HG03565 (cell line): Measurements from ENCODE around the gene GUCY2F.
A peak's percentile ranks its signal among the peaks of the same experiment; 100 is the strongest.

Experiments
- ATAC-seq: cut with Tn5 transposase; IDR thresholded peaks from one replicate; pipeline ENCODE4 v1.9.1; 2021; ENCODE audit warnings: mild to moderate bottlenecking, moderate library complexity; ENCODE audit not compliant: unreplicated experiment

Gene GUCY2F

DNA sequence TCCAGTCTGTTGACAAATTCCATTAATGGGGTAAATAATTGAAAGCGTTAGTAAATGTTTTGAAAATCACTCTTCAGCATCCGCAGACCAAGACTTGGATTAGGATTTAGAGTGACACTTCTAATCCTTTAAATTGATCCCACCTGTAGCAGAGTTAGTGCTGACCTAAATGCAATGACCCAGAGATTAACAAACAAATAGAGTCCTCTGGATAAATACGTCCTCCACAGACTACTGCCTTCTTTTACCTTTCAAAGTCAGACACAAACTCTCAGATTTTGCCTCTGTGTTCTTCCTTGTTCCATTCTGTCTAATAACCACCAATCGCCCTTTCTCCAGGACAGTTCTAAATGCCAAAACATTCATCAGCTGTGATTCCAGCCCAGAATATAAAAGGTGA lies at the start of gene GUCY2F:
GUCY2F (minus strand) TSS at position 101 of the 400 bp plus-strand sequence. CDS start 6,150 bp downstream, outside the sequence.
- no peak for ATAC-seq

DNA sequence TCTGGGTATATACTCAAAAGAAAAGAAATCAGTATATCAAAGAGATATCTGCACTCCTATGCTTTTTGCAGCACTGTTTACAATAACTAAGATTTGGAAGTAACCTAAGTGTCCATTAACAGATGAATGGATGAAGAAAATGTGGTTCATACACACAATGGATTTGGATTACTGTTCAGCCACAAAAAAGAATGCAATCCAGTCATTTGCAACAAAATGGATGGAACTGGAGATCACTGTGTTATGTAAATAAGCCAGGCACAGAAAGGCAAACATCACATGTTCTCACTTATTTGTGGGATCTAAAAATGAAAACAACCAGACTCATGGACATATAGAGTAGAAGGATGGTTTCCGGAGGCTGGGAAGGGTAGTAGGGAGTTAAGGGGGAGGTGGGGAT lies 37.1 kb upstream of the GUCY2F start:
- ATAC-seq: no peak

DNA sequence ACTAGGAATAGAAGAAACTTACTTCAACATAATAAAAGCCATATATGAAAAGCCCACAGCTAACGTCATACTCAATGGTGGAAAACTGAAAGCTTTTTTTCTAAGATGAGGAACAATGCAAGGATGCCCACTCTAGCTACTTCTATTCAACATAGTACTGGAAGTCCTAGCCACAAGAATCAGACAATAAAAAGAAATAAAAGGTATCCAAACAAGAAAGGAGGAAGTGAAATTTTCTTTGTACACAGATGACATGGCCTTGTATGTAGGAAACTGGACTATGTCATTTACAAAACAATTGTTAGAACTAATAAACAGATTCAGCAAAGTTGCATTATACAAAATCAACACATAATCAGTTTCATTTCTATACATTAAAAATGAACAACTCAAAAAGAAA lies 29.2 kb upstream of the GUCY2F start:
- peak; percentile 57 for ATAC-seq

DNA sequence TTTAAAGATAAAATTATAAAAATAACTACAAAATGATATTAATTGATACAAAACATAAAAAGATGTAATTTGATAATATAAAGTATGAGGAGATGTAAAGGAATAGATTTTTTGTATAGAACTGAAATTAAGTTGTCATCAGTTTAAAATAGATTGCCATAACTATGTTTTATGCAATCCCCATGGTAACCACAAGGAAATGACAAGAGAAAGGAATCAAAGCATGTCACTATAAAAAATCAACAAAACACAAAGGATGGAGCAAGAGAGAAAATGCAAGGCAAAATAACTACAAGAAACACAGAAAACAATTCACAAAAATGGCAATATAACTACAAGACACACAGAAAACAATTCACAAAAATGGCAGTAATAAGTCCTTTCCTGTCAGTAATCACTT lies 27.0 kb upstream of the GUCY2F start:
- no peak for ATAC-seq

DNA sequence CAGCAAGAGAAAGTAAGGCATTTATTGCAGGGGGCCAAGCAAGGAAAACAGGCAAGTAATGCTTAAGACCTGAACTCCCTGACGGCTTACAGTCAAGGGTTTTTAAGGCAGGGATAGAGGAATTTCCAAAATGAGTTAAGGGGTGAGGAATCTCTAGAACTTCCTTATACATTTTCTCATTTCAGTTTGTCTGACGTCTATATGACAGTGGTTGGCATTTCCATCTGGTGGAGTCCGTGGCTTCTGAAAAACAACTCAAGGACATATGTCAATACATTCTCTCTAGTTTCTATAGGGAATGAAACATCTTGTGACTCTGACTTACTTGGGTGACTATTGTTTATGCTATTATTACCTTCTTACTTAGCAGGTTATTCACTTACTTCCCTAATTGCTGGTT lies 19.3 kb upstream of the GUCY2F start:
- ATAC-seq: no peak

DNA sequence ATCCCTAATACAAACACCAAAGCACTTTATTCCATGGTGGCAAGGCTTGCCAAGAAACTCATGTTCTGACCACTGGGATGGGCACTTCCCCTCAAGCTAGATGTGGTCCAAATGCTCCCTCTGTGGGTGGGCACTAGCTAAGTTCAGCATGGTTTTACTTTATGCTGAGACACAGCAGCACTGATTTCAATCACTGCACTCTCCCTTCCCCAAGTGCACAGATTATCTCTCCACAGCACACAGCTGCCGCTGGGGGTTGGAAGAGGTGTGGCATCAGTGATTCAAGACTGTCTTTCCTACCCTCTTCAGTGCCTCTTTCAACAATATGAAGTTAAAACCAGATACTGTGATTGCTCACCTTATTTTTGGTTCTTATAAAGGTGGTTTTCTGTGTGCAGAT lies 16.5 kb upstream of the GUCY2F start:
- ATAC-seq: no peak

DNA sequence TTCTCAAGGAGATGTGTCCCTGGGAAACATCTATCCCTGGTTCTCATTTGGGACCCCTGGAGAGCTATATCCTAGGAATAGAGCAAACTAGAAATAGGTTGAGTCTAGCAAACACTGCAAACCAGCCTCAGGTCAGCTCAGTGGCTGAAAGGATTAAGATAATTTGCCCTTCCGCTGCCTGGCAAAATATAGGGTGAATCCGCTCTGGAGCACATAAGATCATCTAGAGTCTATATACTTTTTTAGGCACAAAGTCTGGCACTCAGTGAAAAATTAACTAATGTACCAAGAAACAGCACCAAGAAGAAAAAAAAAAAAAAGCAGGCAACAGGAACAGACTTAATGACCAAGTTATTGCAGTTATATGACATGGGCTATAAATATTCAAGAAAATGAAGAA lies 7.3 kb upstream of the GUCY2F start:
- no peak for ATAC-seq

DNA sequence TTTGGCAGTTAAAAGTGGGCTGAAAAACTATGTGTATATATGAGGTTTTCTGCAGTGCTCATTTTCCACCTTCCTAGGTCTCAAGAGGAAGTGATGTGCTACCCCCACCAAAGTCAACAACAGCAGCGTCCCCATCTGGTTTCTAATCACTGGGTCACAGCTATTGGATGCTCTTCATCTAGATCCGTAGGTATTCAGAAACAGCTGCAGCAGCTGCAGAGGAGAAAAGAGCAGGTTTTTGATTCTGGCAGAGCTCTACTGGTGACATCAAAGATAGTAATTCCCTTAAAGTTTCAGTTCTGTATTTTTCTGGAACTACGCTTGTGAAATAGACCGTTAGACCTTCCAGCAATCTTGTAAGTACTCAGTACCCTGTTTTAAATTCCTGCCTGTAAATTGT lies 5.8 kb upstream of the GUCY2F start:
- ATAC-seq: peak; percentile 53

DNA sequence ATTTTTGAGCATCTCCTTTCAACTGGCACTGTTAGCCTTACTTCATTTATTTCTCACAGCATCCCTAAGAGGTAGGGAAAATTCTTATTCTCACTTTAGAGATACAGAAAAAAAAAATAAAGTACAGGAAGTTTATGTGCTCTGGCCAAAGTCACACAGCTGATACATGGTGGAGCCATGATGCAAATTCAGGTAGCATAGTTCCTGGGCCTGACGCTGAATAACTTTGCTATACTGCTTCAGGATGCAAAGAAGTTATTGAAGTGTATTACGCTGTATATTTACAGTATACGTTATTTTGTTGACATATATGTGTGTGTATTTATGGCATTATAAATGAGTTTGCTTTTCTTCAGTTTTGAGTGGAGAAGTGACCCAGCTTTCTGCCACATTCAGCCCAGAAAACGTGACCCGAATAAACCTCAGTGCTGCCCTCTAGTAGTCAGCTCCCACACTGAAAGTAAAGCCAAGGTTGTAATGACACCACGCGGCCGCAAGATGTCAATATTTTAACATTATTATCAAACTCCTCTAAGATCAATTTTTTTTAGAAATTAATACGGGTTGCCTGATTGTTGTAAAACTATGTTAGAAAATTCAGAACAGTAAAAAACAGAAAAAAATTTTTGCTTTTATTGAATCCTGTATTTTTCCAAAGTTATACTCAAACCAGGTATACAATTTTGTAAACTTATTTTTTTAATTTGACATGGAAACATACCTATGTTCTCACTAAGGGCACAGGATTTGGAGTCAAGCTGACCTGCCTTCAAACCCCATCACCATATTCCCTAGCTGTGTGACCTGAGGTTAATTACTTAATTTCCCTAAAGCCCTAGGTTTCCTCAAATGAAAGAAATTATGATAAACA lies 3.8 kb upstream of the GUCY2F start:
- ATAC-seq: no peak

DNA sequence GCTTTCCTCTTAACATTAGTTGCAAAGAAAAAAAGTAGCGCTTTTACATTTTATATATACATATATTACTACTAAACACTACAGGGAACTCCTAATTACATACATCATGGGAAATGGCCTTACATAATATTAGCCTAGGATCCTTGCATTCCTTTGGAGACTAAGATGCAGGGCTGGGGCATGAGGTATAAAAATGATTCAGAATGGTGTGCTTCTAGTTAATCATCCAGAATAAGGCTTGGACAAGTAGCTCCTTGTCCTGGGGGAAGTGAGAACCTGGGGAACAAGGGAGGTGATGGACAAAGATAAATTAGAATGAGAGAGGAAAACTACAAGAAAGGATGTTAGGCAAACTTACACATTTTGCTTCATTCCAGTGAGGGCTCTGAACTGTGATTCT lies 3.0 kb upstream of the GUCY2F start:
- no peak for ATAC-seq

DNA sequence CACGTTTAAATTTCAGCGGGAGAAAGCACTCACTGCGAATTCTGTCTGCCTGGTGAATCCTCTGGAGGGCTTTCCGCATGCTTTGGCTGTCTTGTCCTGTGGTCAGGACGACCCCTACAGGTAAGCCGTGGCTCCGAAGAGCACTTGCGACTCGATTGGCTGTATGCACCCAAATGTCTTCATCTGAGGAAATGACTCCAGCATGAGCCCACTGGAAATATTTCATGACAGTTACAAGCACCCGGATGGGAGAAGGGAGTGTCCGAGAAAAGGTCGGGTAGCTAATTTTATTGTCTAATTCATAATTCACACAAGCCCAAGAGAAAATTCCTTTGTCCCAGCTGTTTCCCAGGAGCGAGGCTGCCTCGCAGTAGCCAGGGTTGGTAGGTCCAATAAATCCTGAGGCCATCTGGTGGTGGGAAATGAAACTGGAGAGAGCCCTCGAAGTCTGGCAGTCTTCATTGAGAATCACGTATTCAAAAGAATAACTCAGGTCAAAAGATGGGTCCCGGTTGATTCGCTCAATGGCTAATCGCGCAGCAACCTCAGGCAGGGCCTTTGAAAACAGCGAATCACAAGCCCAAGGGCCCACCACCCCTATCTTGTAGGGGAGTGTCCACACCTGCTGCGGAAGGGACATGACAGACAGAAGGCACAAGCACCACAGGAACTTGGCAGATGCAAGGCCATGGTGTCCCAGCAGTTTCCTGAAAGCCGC lies 6.6 kb downstream of the GUCY2F start:
- ATAC-seq: no peak

DNA sequence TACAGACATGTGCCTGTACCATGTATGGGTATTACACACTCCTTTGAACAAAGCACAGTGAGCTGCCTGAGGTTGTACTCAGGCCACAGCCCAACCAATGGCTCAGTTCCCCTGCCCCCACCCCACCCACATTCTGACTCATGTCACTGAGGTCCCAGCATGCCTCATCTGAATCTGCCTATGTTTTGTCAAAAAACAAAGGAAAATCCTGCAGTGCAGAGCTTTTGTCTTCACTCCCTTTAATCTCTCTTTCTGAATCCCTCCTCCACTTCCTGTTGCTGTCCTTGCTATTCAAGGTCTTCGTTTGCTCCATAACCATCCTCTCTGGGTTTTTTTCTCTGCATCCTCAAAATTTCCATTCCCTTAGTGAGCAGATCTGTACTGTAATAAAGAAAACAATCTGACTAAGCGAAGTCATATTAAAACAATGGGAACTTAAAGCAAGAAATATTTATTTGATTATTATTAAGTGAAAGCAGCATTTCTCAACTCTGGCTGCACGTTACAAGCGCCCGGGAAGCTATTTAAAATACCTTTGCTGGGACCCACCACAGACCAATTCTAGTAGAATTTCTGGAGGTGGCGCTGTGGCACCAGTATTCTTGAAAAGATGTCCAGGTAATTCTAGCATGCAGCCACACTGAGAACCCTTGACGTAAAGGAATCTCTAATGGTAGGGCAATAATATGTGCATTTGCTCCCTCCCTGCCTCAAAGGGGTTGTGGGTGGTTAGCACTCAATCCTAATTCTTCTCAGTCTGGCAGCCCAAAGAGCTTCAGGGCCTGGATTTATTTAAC lies 8.7 kb downstream of the GUCY2F start:
- ATAC-seq: no peak

DNA sequence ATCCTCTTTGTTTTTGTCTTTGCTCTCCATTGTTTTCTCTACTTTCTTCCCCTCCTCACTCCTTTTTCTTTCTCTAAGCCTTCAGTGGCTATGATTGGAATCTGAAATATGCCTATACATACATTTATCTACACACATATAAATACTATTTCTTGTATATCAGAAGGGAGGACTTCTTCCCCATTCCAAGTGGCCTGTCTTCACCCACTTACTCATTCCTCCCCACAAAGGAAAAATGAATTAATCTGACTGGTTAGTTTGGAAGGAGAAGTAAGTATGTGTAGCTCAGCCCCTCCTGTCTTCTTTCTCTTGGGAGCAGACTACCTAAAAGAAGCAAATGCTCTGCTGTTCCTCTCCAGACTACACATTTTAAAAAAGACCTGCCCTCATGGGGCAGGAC lies 17.7 kb downstream of the GUCY2F start:
- ATAC-seq: no peak

DNA sequence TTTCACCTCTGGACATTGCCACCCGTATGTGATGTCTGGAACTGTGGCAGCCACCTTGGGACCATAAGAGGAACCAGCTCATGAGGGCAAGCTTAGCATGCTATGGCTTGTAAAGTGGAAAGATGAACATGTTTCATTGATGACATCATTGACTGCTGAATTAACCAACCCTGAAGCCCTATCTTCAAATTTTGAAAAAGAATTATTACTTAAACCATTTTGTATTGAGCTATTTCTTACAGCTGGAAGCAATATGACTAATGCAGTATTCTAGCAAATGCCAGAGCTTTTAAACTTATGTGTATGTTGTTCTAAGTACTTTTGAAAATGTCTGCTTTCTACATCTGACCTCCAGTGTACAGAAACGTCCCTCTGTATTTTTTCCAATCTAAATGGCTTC lies 18.1 kb downstream of the GUCY2F start:
- no peak for ATAC-seq

DNA sequence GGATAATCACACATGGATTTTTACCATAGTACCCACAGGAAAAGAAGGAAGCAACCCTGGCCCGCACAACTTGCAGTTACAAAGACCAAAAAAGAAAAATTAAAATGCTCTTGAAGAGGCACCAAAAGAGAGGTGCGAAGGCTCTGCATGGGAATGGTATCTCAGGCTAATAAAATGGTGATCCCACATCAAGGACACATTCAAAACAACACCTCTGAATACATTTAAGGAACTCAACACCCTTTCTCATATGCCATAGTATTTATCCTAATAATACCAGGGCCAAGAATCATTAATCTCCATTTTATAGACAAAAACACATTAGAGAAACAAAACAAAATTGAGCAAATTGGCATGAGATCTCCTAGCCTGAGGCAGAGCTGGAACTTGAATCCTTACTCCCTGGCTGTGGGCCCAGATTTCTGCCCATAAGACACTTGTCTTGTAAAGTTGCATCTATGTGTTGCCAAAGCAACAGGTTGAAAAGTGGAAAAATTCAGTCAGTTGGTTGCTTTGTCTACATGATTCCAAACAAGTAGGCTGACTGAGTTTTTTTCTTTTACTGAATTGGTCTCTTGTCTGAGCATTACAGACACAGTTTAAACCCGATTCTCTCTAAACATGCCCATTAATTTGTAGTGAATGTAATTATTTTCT lies 33.5 kb downstream of the GUCY2F start:
- ATAC-seq: no peak

DNA sequence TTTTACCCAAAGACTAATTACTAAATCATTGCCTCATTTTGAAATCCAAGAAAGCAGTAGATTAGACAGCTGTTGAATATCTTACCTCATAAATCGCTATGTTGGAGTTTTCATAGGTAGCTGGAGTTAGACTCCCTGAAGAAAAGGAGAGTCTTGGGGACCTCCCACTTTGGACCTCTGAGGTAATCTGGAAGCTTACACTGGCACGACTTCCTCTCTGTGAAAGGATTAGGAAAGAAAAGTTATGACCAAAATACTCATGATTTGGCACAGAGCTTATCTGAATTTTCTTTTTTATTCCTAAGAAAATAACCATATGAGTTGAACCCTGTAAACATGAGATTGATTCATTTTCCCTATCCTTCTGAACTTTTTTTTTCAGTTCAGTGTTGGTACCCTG lies 40.6 kb downstream of the GUCY2F start:
- ATAC-seq: no peak

DNA sequence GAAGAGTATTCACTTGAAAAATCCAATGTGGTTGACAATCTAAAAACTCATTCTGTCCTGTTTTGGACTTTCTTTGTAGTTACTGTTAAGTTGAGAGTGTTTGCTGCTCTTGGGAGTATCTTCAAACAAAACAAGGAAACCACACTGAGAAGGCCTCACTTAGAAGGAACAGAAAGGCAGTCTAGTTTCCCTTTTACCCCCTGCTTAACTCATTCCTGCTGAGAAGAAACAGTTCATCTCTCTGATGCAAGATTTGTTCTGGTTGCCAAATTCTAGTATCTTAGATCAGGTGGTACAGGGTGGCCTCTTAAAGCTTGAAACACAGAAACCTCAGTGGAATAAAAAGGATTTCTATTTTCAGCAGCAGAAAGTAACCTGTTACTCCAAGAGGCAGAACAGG lies 41.4 kb downstream of the GUCY2F start:
- no peak for ATAC-seq

DNA sequence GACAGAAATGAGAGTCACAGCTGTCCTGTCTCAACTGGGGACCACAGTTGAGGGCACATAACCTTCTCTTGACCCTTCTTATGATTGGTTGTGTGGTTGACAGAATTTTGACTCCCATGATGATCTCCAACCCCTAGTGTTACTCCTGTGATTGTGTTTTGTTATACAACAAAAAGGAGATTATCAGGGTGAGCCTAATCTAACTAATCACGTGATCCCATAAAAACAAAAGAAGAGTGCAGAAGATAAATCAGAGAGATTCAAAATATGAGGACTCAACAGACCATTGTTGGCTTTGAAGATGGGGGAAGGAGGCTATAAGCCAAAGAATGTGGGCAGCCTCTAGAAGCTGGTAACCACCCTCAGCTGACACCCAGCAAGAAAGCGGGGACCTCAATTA lies 72.7 kb downstream of the GUCY2F start:
- no peak for ATAC-seq

DNA sequence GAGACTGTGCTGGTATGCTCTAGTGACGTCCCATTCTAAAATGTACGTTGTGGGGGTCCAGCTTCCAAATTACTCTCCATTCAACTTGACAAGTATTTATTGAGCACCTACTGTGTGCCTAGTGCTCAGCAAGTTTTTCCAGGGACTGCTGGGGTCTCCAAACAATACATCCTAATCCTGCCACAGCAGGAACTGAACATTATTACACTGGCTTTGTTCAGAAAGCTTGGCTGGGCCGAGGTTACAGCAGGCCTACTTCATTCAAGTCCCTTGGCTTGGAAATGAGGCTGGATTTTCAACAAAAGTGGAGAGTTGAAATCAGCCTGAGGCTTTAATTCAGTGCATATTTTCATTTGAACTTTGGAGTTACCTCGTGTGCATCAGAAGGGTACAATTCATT lies 78.0 kb downstream of the GUCY2F start:
- no peak for ATAC-seq

DNA sequence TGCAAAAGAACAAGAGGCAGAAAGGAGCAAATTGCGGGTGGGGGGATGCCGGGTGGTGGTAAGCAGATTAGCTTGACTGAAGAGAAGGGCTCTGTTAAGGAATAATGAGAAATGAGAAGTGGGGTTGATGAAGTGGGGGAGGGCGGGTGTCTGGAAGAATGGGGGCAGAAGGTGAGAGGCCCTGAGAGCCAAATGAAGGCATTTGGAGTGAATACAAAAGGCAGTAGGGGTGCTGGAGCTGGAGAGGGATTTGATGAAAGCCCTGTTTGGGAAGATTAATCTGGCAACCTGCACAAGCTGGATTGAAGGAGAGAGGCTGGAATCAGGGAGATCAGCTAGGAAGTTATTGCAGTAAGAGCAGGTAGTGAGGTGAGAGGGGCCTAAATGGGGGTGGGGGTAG lies 82.1 kb downstream of the GUCY2F start:
- ATAC-seq: no peak

DNA sequence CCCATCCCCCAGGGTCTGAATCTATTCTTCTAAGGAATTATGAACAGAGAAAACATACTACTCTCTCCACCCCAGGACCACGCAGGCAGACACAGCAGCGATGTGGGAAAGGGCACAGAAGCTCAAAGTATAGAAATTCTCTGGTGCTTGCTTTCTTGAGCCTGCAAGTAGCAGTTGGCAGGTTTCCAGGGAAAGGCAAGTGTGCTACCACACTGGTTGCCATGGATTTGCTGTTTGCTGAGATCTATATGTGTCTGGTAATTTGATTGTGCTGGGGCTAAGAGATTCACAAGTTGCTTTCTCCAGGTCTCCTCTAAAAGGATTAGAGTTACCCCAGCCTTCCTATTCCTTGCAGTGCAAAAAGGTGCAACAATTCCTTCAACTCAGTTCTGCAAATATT lies 83.1 kb downstream of the GUCY2F start:
- ATAC-seq: no peak
